H1 (cell line): Measurements from ENCODE around the gene DCLK1. TPM values are rescaled to one million over a fixed set of nuclear protein-coding genes. Genes with fewer than 3 reads are reported as not detected.

Experiments used
- CTCF ChIA-PET: fragments of 300-600 bp; sonication (Branson Sonifier 250); formaldehyde crosslinking; loops from one replicate; lab custom pipeline; 2021; ENCODE audit not compliant: partially characterized antibody; lab: Charles Lee
- POLR2A ChIA-PET: fragments of 300-600 bp; sonication (Branson Sonifier 250); formaldehyde crosslinking; loops from one replicate; lab custom pipeline; 2021; ENCODE audit warnings: inconsistent platforms; ENCODE audit not compliant: partially characterized antibody; lab: Charles Lee
- DNase-seq, 2 experiments: peaks; one replicate each; pipeline versions ENCODE4 v3.0.0 to v3.0.0-alpha.2; 2010 to 2022; ENCODE audit warnings: low spot score in 2 of 2, low read depth in 1 of 2, mixed read lengths in 1 of 2
- FAIRE-seq: peaks from 2 replicates; lab custom pipeline; 2011; peaks lifted over from hg19 to GRCh38; lab: Jason Lieb, UNC
- H2AFZ ChIP-seq: 2 replicates; pipeline ENCODE4 v1.8.1; 2012; ENCODE audit warnings: low read length, inconsistent platforms
- H2AK5ac ChIP-seq: 2 replicates; pipeline ENCODE4 v1.6.1; 2013; ENCODE audit warnings: low read depth, low read length
- H2BK120ac ChIP-seq: replicated peaks from 2 replicates; pipeline ENCODE3; 2013; ENCODE audit warnings: low read depth, low read length, inconsistent platforms
- H2BK12ac ChIP-seq: 2 replicates; pipeline ENCODE4 v1.6.1; 2013; ENCODE audit warnings: low read depth, low read length
- H2BK15ac ChIP-seq: 2 replicates; pipeline ENCODE4 v1.6.1; 2013; ENCODE audit warnings: low read length
- H2BK20ac ChIP-seq: 2 replicates; pipeline ENCODE4 v1.6.1; 2013; ENCODE audit warnings: low read length
- H2BK5ac ChIP-seq: 2 replicates; pipeline ENCODE4 v1.6.1; 2013; ENCODE audit warnings: low read depth, low read length
- H3K14ac ChIP-seq: 2 replicates; pipeline ENCODE4 v1.6.1; 2013; ENCODE audit warnings: inconsistent platforms; ENCODE audit not compliant: insufficient read length
- H3K18ac ChIP-seq: 2 replicates; pipeline ENCODE4 v1.6.1; 2013; ENCODE audit warnings: low read length; ENCODE audit errors: extremely low read depth
- H3K23ac ChIP-seq: 2 replicates; pipeline ENCODE4 v1.6.1; 2013; ENCODE audit warnings: inconsistent platforms; ENCODE audit not compliant: insufficient read length
- H3K23me2 ChIP-seq: 2 replicates; pipeline ENCODE4 v1.6.1; 2013; ENCODE audit warnings: low read depth, low read length
- H3K27ac ChIP-seq: 2 replicates; pipeline ENCODE4 v1.6.1; 2011; ENCODE audit warnings: low read depth, low read length, inconsistent platforms
- H3K27me3 ChIP-seq, 4 experiments: replicated peaks in 1 of 4; 1 replicate in 1 of 4; 2 replicates in 3 of 4; pipeline versions ENCODE4 v1.6.1 to v1.8.1; 2011 to 2013; ENCODE audit warnings: low read length in 3 of 4, mild to moderate bottlenecking in 3 of 4, inconsistent platforms in 2 of 4, mixed read lengths in 2 of 4, moderate library complexity in 1 of 4; ENCODE audit not compliant: control insufficient read depth in 3 of 4, insufficient read depth in 3 of 4; ENCODE audit errors: extremely low read depth in 1 of 4
- H3K36me3 ChIP-seq, 4 experiments: 2 replicates each; pipeline versions ENCODE4 v1.6.1 to v1.8.1; 2011 to 2013; ENCODE audit warnings: mild to moderate bottlenecking in 4 of 4, low read length in 3 of 4, moderate library complexity in 2 of 4, control low read depth in 1 of 4, inconsistent platforms in 1 of 4; ENCODE audit not compliant: insufficient read depth in 4 of 4, control insufficient read depth in 2 of 4
- H3K4ac ChIP-seq: replicated peaks from 2 replicates; pipeline ENCODE3; 2013; ENCODE audit warnings: low read length, low read depth, mixed read lengths, inconsistent platforms; ENCODE audit not compliant: insufficient read length
- H3K4me1 ChIP-seq, 4 experiments: replicated peaks in 1 of 4; 1 replicate in 1 of 4; 2 replicates in 3 of 4; pipeline versions ENCODE4 v1.6.1 to v1.8.1; 2011 to 2013; ENCODE audit warnings: low read length in 3 of 4, inconsistent platforms in 2 of 4, mixed read lengths in 1 of 4; ENCODE audit not compliant: insufficient read depth in 4 of 4, control insufficient read depth in 3 of 4
- H3K4me2 ChIP-seq, 2 experiments: 2 replicates each; pipeline versions ENCODE4 v1.6.1 to v1.8.1; 2011 to 2013; ENCODE audit warnings: low read depth in 2 of 2, low read length in 2 of 2, control low read depth in 1 of 2, inconsistent platforms in 1 of 2, mild to moderate bottlenecking in 1 of 2; ENCODE audit not compliant: insufficient read depth in 1 of 2
- H3K4me3 ChIP-seq, 4 experiments: fragments of 200-600, 300-600 bp in 1 of 4; sonication (generic), shearing (Covaris generic), sonication (Bioruptor Twin) in 1 of 4; 2 replicates each; pipeline versions ENCODE4 v1.5.1 to v1.8.1; 2011 to 2016; ENCODE audit warnings: low read length in 4 of 4, low read depth in 3 of 4, control low read depth in 2 of 4, inconsistent platforms in 2 of 4, mild to moderate bottlenecking in 2 of 4, mixed read lengths in 1 of 4, moderate library complexity in 1 of 4; ENCODE audit not compliant: insufficient read depth in 2 of 4; ENCODE audit errors: extremely low read depth in 1 of 4
- H3K56ac ChIP-seq: replicated peaks from 2 replicates; pipeline ENCODE3; 2013; ENCODE audit warnings: low read depth, mild to moderate bottlenecking, mixed read lengths, low read length, inconsistent platforms; ENCODE audit not compliant: insufficient read length
- H3K79me1 ChIP-seq: 2 replicates; pipeline ENCODE4 v1.6.1; 2013; ENCODE audit warnings: low read depth, low read length, control low read depth
- H3K79me2 ChIP-seq, 2 experiments: 2 replicates each; pipeline versions ENCODE4 v1.6.1 to v1.8.1; 2012 to 2013; ENCODE audit warnings: low read length in 2 of 2, mild to moderate bottlenecking in 2 of 2, inconsistent platforms in 1 of 2; ENCODE audit not compliant: insufficient read depth in 2 of 2, control insufficient read depth in 1 of 2
- H3K9ac ChIP-seq, 4 experiments: replicated peaks in 1 of 4; 1 replicate in 1 of 4; 2 replicates in 3 of 4; pipeline versions ENCODE4 v1.6.1 to v1.8.1; 2011 to 2013; ENCODE audit warnings: low read depth in 3 of 4, low read length in 3 of 4, control low read depth in 2 of 4, mild to moderate bottlenecking in 2 of 4, moderate library complexity in 2 of 4, inconsistent platforms in 1 of 4; ENCODE audit errors: extremely low read depth in 1 of 4
- H3K9me3 ChIP-seq, 2 experiments: 2 replicates each; pipeline versions ENCODE4 v1.6.1 to v1.8.1; 2012 to 2013; ENCODE audit warnings: mild to moderate bottlenecking in 2 of 2, moderate library complexity in 2 of 2, control low read depth in 1 of 2, inconsistent platforms in 1 of 2, low read depth in 1 of 2, low read length in 1 of 2, mixed read lengths in 1 of 2; ENCODE audit not compliant: insufficient read depth in 2 of 2
- H4K20me1 ChIP-seq, 2 experiments: replicated peaks in 1 of 2; 2 replicates each; pipeline versions ENCODE3 to v1.8.1; 2011 to 2013; ENCODE audit warnings: inconsistent platforms in 2 of 2, low read length in 2 of 2, mild to moderate bottlenecking in 1 of 2; ENCODE audit not compliant: insufficient read depth in 2 of 2, control insufficient read depth in 1 of 2
- H4K5ac ChIP-seq: 2 replicates; pipeline ENCODE4 v1.6.1; 2013; ENCODE audit warnings: low read length, low read depth, mixed read lengths, inconsistent platforms; ENCODE audit not compliant: insufficient read length
- H4K8ac ChIP-seq: 2 replicates; pipeline ENCODE4 v1.8.0; 2013; ENCODE audit warnings: mild to moderate bottlenecking, moderate library complexity, low read length, inconsistent platforms; ENCODE audit not compliant: insufficient read depth; ENCODE audit errors: extremely low read depth
- H4K91ac ChIP-seq: replicated peaks from 2 replicates; pipeline ENCODE3; 2013; ENCODE audit warnings: low read length, mixed read lengths, inconsistent platforms; ENCODE audit not compliant: insufficient read length
- BRCA1 ChIP-seq: IDR thresholded peaks from 2 replicates; pipeline ENCODE4 v1.6.1; 2012; ENCODE audit warnings: low read depth, low read length, improper control_type of control experiment
- CEBPB ChIP-seq: IDR thresholded peaks from 2 replicates; pipeline ENCODE4 v1.6.1; 2012; ENCODE audit warnings: low read depth, low read length
- CHD2 ChIP-seq: IDR thresholded peaks from 2 replicates; pipeline ENCODE4 v1.6.1; 2012; ENCODE audit warnings: low read length, improper control_type of control experiment
- CTBP2 ChIP-seq: IDR thresholded peaks from 2 replicates; pipeline ENCODE4 v1.7.0; 2011; ENCODE audit warnings: borderline replicate concordance, mild to moderate bottlenecking, moderate library complexity, mixed read lengths, low read length; ENCODE audit not compliant: insufficient read depth, insufficient read length
- JUN ChIP-seq: IDR thresholded peaks from 2 replicates; pipeline ENCODE4 v1.6.1; 2011; ENCODE audit warnings: low read depth, mild to moderate bottlenecking, improper control_type of control experiment, low read length
- NRF1 ChIP-seq: IDR thresholded peaks from 2 replicates; pipeline ENCODE4 v1.6.1; 2011; ENCODE audit warnings: mild to moderate bottlenecking, low read depth, low read length, improper control_type of control experiment
- POLR2AphosphoS5 ChIP-seq: IDR thresholded peaks from 2 replicates; pipeline ENCODE4 v1.6.1; 2011; ENCODE audit warnings: low read depth, low read length
- SUZ12 ChIP-seq: fragments of 200-600 bp; sonication (generic); IDR thresholded peaks from 2 replicates; pipeline ENCODE4 v1.6.1; 2012; ENCODE audit warnings: mild to moderate bottlenecking, inconsistent platforms, low read length, moderate library complexity, mixed read lengths
- TAF1 ChIP-seq: IDR thresholded peaks from 2 replicates; pipeline ENCODE4 v1.6.1; 2011; ENCODE audit warnings: mild to moderate bottlenecking, low read depth, low read length
- TAF7 ChIP-seq: optimal IDR thresholded peaks from 2 replicates; pipeline ENCODE3; 2011; ENCODE audit warnings: low read depth, mild to moderate bottlenecking, inconsistent platforms, low read length, moderate library complexity, borderline replicate concordance
- WGBS, 2 experiments: shearing (Covaris generic) in 1 of 2; methylation state at CpG; one replicate each; pipeline versions ENCODE4 v1.1.6 to v1.1.7; 2013 to 2015; ENCODE audit warnings: low lambda C conversion rate in 2 of 2, mixed read lengths in 2 of 2, inconsistent platforms in 1 of 2, low coverage in 1 of 2, missing lambda C conversion rate in 1 of 2; ENCODE audit not compliant: insufficient replicate concordance in 2 of 2, insufficient coverage in 1 of 2, insufficient read length in 1 of 2; ENCODE audit errors: extremely low coverage in 1 of 2, missing lambda C conversion rate in 1 of 2; 5-methylcytosine and 5-hydroxymethylcytosine counted together
- polyA plus RNA-seq, 7 experiments: library from polyadenylated mRNA; depleted of rRNA in 3 of 7; stranded (reverse) in 5 of 7; unstranded in 2 of 7; fragments of >200 nt in 5 of 7; fragments of 200-250 nt in 2 of 7; gene quantifications; 1 replicate in 5 of 7; 2 replicates in 1 of 7; 4 replicates in 1 of 7; pipeline versions ENCODE4 v1.2.1 to v1.2.3, GENCODE V29; 2011 to 2013; ENCODE audit warnings: missing spikeins in 2 of 7, mixed read lengths in 2 of 7
- total RNA-seq: library from RNA; stranded (reverse); fragmentation: NEBNext Ultra II Directional; extraction: Animal tissue kit (Norgen Biotek cat#: 25700); gene quantifications from 2 replicates; pipeline ENCODE4 v1.2.1, GENCODE V29; 2021

DCLK1 gene
- total and polyA plus RNA-seq, 2 of the 8 experiments (the other 6 are each of a cell fraction or from before 2014, with no cell fraction given): 22.8 to 41.0 TPM

GRCh38 chr13:35781036-35782000 is 349.9 kb downstream of the DCLK1 start:
- Histone ChIP-seq H3K9me3 (no peaks in the 10 kb centered on the region), H2BK20ac (no peak overlapping the region)
- TF ChIP-seq CHD2 (no peak), JUN (no peak), TAF1 (no peak), POLR2AphosphoS5 (no peak), SUZ12 (no peak), NRF1 (no peak), BRCA1 (no peak), TAF7 (no peak), CEBPB (no peak), CTBP2 (no peak)
- TF ChIP-seq, all 59 proteins: peak for 0
- H4K91ac ChIP-seq: no peak overlapping the region
- H3K14ac ChIP-seq: no peak overlapping the region
- H4K8ac ChIP-seq: no peak overlapping the region
- no peak overlapping the region for H2BK5ac ChIP-seq
- no peak overlapping the region for H3K23ac ChIP-seq
- no peak overlapping the region for H2AFZ ChIP-seq
- WGBS, 2 experiments: 90% methylated on average over 7 of the region's 7 CpGs; no CpG with 5 or more reads in 1 of the 2 experiments
- H3K4me3 ChIP-seq: no peak overlapping the region
- H3K56ac ChIP-seq: no peak overlapping the region
- no peaks in the 10 kb centered on the region for H3K23me2 ChIP-seq
- H3K9ac ChIP-seq: no peak overlapping the region
- no peak overlapping the region for H3K4ac ChIP-seq
- H4K20me1 ChIP-seq: no peaks in the 10 kb centered on the region
- no peaks in the 10 kb centered on the region; a peak in 2 of 8 replicates for H3K36me3 ChIP-seq
- no peak overlapping the region for H2BK12ac ChIP-seq
- FAIRE-seq (no peak), DNase-seq (no peak)
- no peaks in the 10 kb centered on the region for H3K27me3 ChIP-seq
- H2BK120ac ChIP-seq: no peak overlapping the region
- no peaks in the 10 kb centered on the region for H3K4me1 ChIP-seq
- H3K4me2 ChIP-seq: no peak overlapping the region
- H3K79me2 ChIP-seq: no peaks in the 10 kb centered on the region
- H3K79me1 ChIP-seq: no peaks in the 10 kb centered on the region
- H3K18ac ChIP-seq: no peak overlapping the region
- ChIA-PET CTCF (interaction anchor here (2.0 kb wide), 1 partner anchor 61 kb away, joined by 4 read pairs; no protein-coding TSS in a partner anchor), POLR2A (no interaction called here)
- H2BK15ac ChIP-seq: no peak overlapping the region
- H4K5ac ChIP-seq: no peak overlapping the region
- H2AK5ac ChIP-seq: no peak overlapping the region
- H3K27ac ChIP-seq: no peak overlapping the region
